Fibroblast of lung (primary cell): ENCODE results near the gene PAPPA. TPM values are rescaled to one million over a fixed set of nuclear protein-coding genes. Genes with fewer than 3 reads are reported as not detected.
A peak's percentile ranks its signal among the peaks of the same experiment; 100 is the strongest.

Experiments used
- DNase-seq, 2 donors: peaks; one replicate each; pipeline versions ENCODE4 v3.0.0 to v3.0.0-alpha.2; 2010; ENCODE audit warnings: low read depth in 2 of 2
- H2AFZ ChIP-seq: 2 replicates; pipeline ENCODE4 v1.5.1; 2012; ENCODE audit warnings: low read length, control low read depth, inconsistent platforms
- H3K27ac ChIP-seq: 2 replicates; pipeline ENCODE4 v1.5.1; 2011; ENCODE audit warnings: low read length, control low read depth; ENCODE audit not compliant: insufficient read depth
- H3K27me3 ChIP-seq: 2 replicates; pipeline ENCODE4 v1.5.1; 2011; ENCODE audit warnings: mild to moderate bottlenecking, low read length; ENCODE audit not compliant: control insufficient read depth, insufficient read depth
- H3K36me3 ChIP-seq: 2 replicates; pipeline ENCODE4 v1.5.1; 2011; ENCODE audit warnings: low read length; ENCODE audit not compliant: control insufficient read depth, insufficient read depth
- H3K4me1 ChIP-seq: 2 replicates; pipeline ENCODE4 v1.5.1; 2011; ENCODE audit warnings: low read length; ENCODE audit not compliant: control insufficient read depth, insufficient read depth; ENCODE audit errors: extremely low read depth
- H3K4me2 ChIP-seq: 2 replicates; pipeline ENCODE4 v1.5.1; 2011; ENCODE audit warnings: low read length, control low read depth; ENCODE audit not compliant: insufficient read depth; ENCODE audit errors: extremely low read depth
- H3K4me3 ChIP-seq, 4 experiments: fragments of 200-600 bp in 1 of 4; sonication (generic) in 1 of 4; replicated peaks in 1 of 4; 2 replicates each; pipeline ENCODE4 v1.5.1; 2011 to 2016; ENCODE audit warnings: low read length in 4 of 4, low read depth in 3 of 4, mild to moderate bottlenecking in 3 of 4, control low read depth in 2 of 4, inconsistent platforms in 1 of 4, mixed read lengths in 1 of 4; ENCODE audit not compliant: insufficient read depth in 1 of 4; ENCODE audit errors: control extremely low read depth in 1 of 4
- H3K79me2 ChIP-seq: 2 replicates; pipeline ENCODE4 v1.5.1; 2012; ENCODE audit warnings: mild to moderate bottlenecking, low read length, inconsistent platforms; ENCODE audit not compliant: control insufficient read depth, insufficient read depth
- H3K9ac ChIP-seq: 2 replicates; pipeline ENCODE4 v1.5.1; 2011; ENCODE audit warnings: mild to moderate bottlenecking, low read length, control low read depth; ENCODE audit not compliant: insufficient read depth
- H3K9me3 ChIP-seq: 2 replicates; pipeline ENCODE4 v1.5.1; 2012; ENCODE audit warnings: low read depth, low read length; ENCODE audit not compliant: control insufficient read depth, insufficient read depth
- H4K20me1 ChIP-seq: 2 replicates; pipeline ENCODE4 v1.5.1; 2011; ENCODE audit warnings: low read length; ENCODE audit not compliant: control insufficient read depth, insufficient read depth; ENCODE audit errors: extremely low read depth
- CTCF ChIP-seq, 2 donors: IDR thresholded peaks in 1 of 2; conservative IDR thresholded peaks in 1 of 2; 1 replicate in 1 of 2; 2 replicates in 1 of 2; pipeline ENCODE4 v1.5.1; 2011 to 2012; ENCODE audit warnings: low read length in 2 of 2, control low read depth in 1 of 2, inconsistent platforms in 1 of 2, low read depth in 1 of 2, mild to moderate bottlenecking in 1 of 2
- EZH2 ChIP-seq: IDR thresholded peaks from 2 replicates; pipeline ENCODE4 v1.5.1; 2012; ENCODE audit warnings: low read length, control low read depth, mild to moderate bottlenecking; ENCODE audit errors: missing control alignments
- polyA plus RNA-seq, 2 donors: library from polyadenylated mRNA; depleted of rRNA in 1 of 2; stranded (reverse) in 1 of 2; unstranded in 1 of 2; fragments of >200 nt; gene quantifications; 2 replicates each; pipeline ENCODE4 v1.2.1, GENCODE V29; 2011 to 2012; ENCODE audit warnings: missing spikeins in 1 of 2
- total RNA-seq: library from RNA; depleted of rRNA; stranded (reverse); fragments of >200 nt; gene quantifications from 2 replicates; pipeline ENCODE4 v1.2.1, GENCODE V29; 2014

PAPPA gene
- total and polyA plus RNA-seq, 2 donors (not counting 1 experiment from before 2014, with no cell fraction given) = 8.8 to 45.7 TPM

GRCh38 chr9:116390303-116391228 is 237.0 kb downstream of the PAPPA start:
- Histone ChIP-seq H3K27me3 (no peaks in the 10 kb centered on the region), H3K9me3 (no peaks in the 10 kb centered on the region), H4K20me1 (no peaks in the 10 kb centered on the region), H3K4me3 (no peak overlapping the region), H2AFZ (no peak overlapping the region), H3K36me3 (no peaks in the 10 kb centered on the region), H3K4me2 (no peak overlapping the region), H3K4me1 (peaks cover 3% of the 10 kb centered on the region), H3K79me2 (no peaks in the 10 kb centered on the region), H3K27ac (no peak overlapping the region), H3K9ac (no peak overlapping the region)
- DNase-seq = no peak
- TF ChIP-seq CTCF (conservative IDR thresholded peaks at IDR 0.05 in 1 of 2, IDR thresholded peaks at IDR 0.05 in 1 of 2; ENCODE audit: low read depth in 1 of 2, low read length in 2 of 2) = no peak
- no peak for TF ChIP-seq EZH2

GRCh38 chr9:116391306-116391900 is 237.8 kb downstream of the PAPPA start:
- Histone ChIP-seq H3K36me3 (no peaks in the 10 kb centered on the region), H3K9me3 (no peaks in the 10 kb centered on the region), H3K4me1 (peaks cover 3% of the 10 kb centered on the region), H3K4me3 (no peak overlapping the region), H3K4me2 (no peak overlapping the region), H3K27ac (no peak overlapping the region), H3K79me2 (no peaks in the 10 kb centered on the region), H4K20me1 (no peaks in the 10 kb centered on the region), H3K27me3 (no peaks in the 10 kb centered on the region), H2AFZ (no peak overlapping the region), H3K9ac (no peak overlapping the region)
- TF ChIP-seq EZH2 (no peak), CTCF (conservative IDR thresholded peaks at IDR 0.05 in 1 of 2, IDR thresholded peaks at IDR 0.05 in 1 of 2; ENCODE audit: low read depth in 1 of 2, low read length in 2 of 2) (no peak)
- DNase-seq = peak; percentile 24 to 91

- Histone ChIP-seq H3K27me3 (no peaks in the 10 kb centered on the region), H3K4me1 (peaks cover 3% of the 10 kb centered on the region), H3K9me3 (no peaks in the 10 kb centered on the region), H3K9ac (no peak overlapping the region), H3K4me3 (no peak overlapping the region), H3K4me2 (no peak overlapping the region), H4K20me1 (no peaks in the 10 kb centered on the region), H3K79me2 (no peaks in the 10 kb centered on the region), H3K36me3 (no peaks in the 10 kb centered on the region), H3K27ac (no peak overlapping the region), H2AFZ (no peak overlapping the region)
- TF ChIP-seq EZH2 (no peak), CTCF (conservative IDR thresholded peaks at IDR 0.05 in 1 of 2, IDR thresholded peaks at IDR 0.05 in 1 of 2; ENCODE audit: low read depth in 1 of 2, low read length in 2 of 2) (no peak)
- DNase-seq = no peak
Measured at GRCh38 chr9:116393198-116393597, 239.6 kb downstream of the PAPPA start.
